H1 (cell line): ENCODE results near the gene CDC7. TPM values are rescaled to one million over a fixed set of nuclear protein-coding genes. Genes with fewer than 3 reads are reported as not detected.

ENCODE experiments used
- BACH1 ChIP-seq: IDR thresholded peaks from 2 replicates; pipeline ENCODE4 v1.6.1; 2012; ENCODE audit warnings: low read length, improper control_type of control experiment
- CREB1 ChIP-seq: IDR thresholded peaks from 2 replicates; pipeline ENCODE4 v1.6.1; 2012; ENCODE audit warnings: inconsistent platforms
- CTBP2 ChIP-seq: IDR thresholded peaks from 2 replicates; pipeline ENCODE4 v1.7.0; 2011; ENCODE audit warnings: borderline replicate concordance, mild to moderate bottlenecking, moderate library complexity, mixed read lengths, low read length; ENCODE audit not compliant: insufficient read depth, insufficient read length
- EZH2 ChIP-seq: fragments of 200-600 bp; sonication (generic); IDR thresholded peaks from 2 replicates; pipeline ENCODE4 v1.7.1; 2012; ENCODE audit warnings: low read depth, mild to moderate bottlenecking, moderate library complexity, low read length, inconsistent platforms; ENCODE audit not compliant: severe bottlenecking
- KDM1A ChIP-seq: fragments of 200-600, 300-600 bp; sonication (generic); IDR thresholded peaks from 2 replicates; pipeline ENCODE4 v1.7.1; 2016; ENCODE audit warnings: mild to moderate bottlenecking, low read length, borderline replicate concordance
- SAP30 ChIP-seq: fragments of 300-600 bp; sonication (generic); IDR thresholded peaks from 2 replicates; pipeline ENCODE4 v1.7.1; 2012; ENCODE audit warnings: low read length, moderate library complexity, mild to moderate bottlenecking, inconsistent platforms; ENCODE audit not compliant: insufficient read depth, insufficient replicate concordance
- polyA plus RNA-seq, 7 experiments: library from polyadenylated mRNA; depleted of rRNA in 3 of 7; stranded (reverse) in 5 of 7; unstranded in 2 of 7; fragments of >200 nt in 5 of 7; fragments of 200-250 nt in 2 of 7; gene quantifications; 1 replicate in 5 of 7; 2 replicates in 1 of 7; 4 replicates in 1 of 7; pipeline versions ENCODE4 v1.2.1 to v1.2.3, GENCODE V29; 2011 to 2013; ENCODE audit warnings: missing spikeins in 2 of 7, mixed read lengths in 2 of 7
- total RNA-seq: library from RNA; stranded (reverse); fragmentation: NEBNext Ultra II Directional; extraction: Animal tissue kit (Norgen Biotek cat#: 25700); gene quantifications from 2 replicates; pipeline ENCODE4 v1.2.1, GENCODE V29; 2021

Gene CDC7
- total and polyA plus RNA-seq, 2 of the 8 experiments (the other 6 are each of a cell fraction or from before 2014, with no cell fraction given) = 12.2 to 34.4 TPM

DNA sequence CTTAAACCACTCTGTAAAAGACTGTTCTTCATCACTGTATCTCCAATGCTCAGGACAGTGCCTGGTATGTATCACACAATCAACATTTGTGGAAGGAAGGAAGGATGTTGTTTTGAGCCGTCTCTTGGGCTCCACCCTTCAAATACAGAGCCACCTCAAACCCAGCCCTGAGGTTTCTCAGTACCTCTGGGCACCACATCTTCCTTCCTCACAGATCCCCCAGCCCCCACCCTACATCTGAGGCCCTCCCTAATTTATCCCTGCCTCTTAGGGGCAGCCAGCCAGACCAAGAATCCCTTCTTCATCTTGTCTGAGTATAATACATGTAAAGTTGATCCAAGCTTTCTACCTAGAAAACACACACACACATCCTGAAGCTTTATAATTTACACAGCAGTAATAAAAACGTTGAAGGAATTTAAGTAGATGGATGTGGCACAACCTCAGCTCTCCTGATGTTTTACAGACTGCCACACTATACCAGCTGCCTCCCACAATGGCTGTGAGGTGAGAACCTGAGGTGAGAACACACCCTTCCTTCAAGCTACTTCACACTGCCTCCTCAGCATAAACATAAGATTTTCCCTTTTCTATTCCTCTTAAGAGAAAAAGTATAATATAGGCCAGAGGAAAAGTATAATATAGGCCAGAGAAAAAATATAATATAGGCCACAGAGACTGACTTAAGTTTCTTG is 48.5 kb downstream of the CDC7 start (continued):
- no peak for TF ChIP-seq EZH2
- no peak for TF ChIP-seq KDM1A
- TF ChIP-seq CTBP2 = no peak
- TF ChIP-seq SAP30 = no peak
- no peak for TF ChIP-seq CREB1
- TF ChIP-seq BACH1 = no peak
- TF ChIP-seq, all 59 proteins: peak for 0
